Liver (tissue), 3 donors: ENCODE measurements around the gene FGFR3.

Experiments used
- HNF4A ChIP-seq, 2 donors: conservative IDR thresholded peaks; 2 replicates each; pipeline ENCODE4 v1.6.1; 2016; ENCODE audit warnings: antibody characterized with exemption in 2 of 2, mild to moderate bottlenecking in 2 of 2
- JUND ChIP-seq, 2 donors: IDR thresholded peaks; 2 replicates each; pipeline ENCODE4 v1.6.1; 2016; ENCODE audit warnings: antibody characterized with exemption in 2 of 2
- NR2F2 ChIP-seq: IDR thresholded peaks from 2 replicates; pipeline ENCODE4 v1.6.1; 2016; ENCODE audit warnings: antibody characterized with exemption
- RAD21 ChIP-seq, 2 donors: IDR thresholded peaks; 2 replicates each; pipeline ENCODE4 v1.6.1; 2016; ENCODE audit warnings: antibody characterized with exemption in 2 of 2, mild to moderate bottlenecking in 2 of 2
- RXRA ChIP-seq, 2 donors: IDR thresholded peaks; 2 replicates each; pipeline ENCODE4 v1.6.1; 2017 to 2018; ENCODE audit warnings: antibody characterized with exemption in 2 of 2, mild to moderate bottlenecking in 1 of 2
- YY1 ChIP-seq: IDR thresholded peaks from 2 replicates; pipeline ENCODE4 v1.6.1; 2016; ENCODE audit warnings: antibody characterized with exemption, mild to moderate bottlenecking
- TF ChIP-seq, protein P1 (sequence below): fragments of 150-350 bp; IDR thresholded peaks from 2 replicates; pipeline ENCODE4 v1.5.1; 2017; ENCODE audit warnings: improper control_type of control experiment, low read depth, low read length; ENCODE audit not compliant: missing input control
- TF ChIP-seq, protein P2 (sequence below): IDR thresholded peaks from 2 replicates; pipeline ENCODE4 v1.6.1; 2016; ENCODE audit warnings: antibody characterized with exemption
- TF ChIP-seq, protein P3 (sequence below): IDR thresholded peaks from 2 replicates; pipeline ENCODE4 v1.6.1; 2016; ENCODE audit warnings: antibody characterized with exemption
- TF ChIP-seq, protein P4 (sequence below): IDR thresholded peaks from 2 replicates; pipeline ENCODE4 v1.6.1; 2016; ENCODE audit warnings: antibody characterized with exemption, mild to moderate bottlenecking
- donor health status: healthy.
- donor health status: healthy.

DNA sequence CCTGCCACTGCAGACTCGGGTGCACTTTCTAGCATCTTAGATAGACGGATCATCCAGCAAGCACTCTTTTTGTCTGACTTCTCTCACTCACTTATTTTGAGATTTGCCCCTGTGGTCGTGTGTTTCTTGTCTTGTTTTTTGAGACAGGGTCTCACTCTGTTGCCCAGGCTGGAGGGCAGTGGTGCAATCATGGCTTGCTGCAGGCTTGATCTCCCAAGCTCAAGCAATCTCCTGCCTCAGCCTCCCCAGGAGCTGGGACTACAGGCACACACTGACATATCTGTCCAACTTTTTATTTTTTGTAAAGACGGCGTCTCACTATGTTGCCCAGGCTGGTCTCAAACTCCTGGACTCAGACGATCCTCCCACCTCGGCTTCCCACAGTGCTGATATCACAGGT lies 26.7 kb downstream of the FGFR3 start:
- TF ChIP-seq, protein P1, sequence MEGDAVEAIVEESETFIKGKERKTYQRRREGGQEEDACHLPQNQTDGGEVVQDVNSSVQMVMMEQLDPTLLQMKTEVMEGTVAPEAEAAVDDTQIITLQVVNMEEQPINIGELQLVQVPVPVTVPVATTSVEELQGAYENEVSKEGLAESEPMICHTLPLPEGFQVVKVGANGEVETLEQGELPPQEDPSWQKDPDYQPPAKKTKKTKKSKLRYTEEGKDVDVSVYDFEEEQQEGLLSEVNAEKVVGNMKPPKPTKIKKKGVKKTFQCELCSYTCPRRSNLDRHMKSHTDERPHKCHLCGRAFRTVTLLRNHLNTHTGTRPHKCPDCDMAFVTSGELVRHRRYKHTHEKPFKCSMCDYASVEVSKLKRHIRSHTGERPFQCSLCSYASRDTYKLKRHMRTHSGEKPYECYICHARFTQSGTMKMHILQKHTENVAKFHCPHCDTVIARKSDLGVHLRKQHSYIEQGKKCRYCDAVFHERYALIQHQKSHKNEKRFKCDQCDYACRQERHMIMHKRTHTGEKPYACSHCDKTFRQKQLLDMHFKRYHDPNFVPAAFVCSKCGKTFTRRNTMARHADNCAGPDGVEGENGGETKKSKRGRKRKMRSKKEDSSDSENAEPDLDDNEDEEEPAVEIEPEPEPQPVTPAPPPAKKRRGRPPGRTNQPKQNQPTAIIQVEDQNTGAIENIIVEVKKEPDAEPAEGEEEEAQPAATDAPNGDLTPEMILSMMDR, result no peak
- no peak for TF ChIP-seq RAD21 (IDR thresholded peaks at IDR 0.05)
- no peak for TF ChIP-seq NR2F2
- TF ChIP-seq, protein P2, sequence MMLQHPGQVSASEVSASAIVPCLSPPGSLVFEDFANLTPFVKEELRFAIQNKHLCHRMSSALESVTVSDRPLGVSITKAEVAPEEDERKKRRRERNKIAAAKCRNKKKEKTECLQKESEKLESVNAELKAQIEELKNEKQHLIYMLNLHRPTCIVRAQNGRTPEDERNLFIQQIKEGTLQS, result no peak
- no peak for TF ChIP-seq YY1
- no peak for TF ChIP-seq HNF4A (conservative IDR thresholded peaks at IDR 0.05)
- TF ChIP-seq JUND (IDR thresholded peaks at IDR 0.05), result no peak
- TF ChIP-seq, protein P3, sequence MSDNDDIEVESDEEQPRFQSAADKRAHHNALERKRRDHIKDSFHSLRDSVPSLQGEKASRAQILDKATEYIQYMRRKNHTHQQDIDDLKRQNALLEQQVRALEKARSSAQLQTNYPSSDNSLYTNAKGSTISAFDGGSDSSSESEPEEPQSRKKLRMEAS, result no peak
- TF ChIP-seq, protein P4, sequence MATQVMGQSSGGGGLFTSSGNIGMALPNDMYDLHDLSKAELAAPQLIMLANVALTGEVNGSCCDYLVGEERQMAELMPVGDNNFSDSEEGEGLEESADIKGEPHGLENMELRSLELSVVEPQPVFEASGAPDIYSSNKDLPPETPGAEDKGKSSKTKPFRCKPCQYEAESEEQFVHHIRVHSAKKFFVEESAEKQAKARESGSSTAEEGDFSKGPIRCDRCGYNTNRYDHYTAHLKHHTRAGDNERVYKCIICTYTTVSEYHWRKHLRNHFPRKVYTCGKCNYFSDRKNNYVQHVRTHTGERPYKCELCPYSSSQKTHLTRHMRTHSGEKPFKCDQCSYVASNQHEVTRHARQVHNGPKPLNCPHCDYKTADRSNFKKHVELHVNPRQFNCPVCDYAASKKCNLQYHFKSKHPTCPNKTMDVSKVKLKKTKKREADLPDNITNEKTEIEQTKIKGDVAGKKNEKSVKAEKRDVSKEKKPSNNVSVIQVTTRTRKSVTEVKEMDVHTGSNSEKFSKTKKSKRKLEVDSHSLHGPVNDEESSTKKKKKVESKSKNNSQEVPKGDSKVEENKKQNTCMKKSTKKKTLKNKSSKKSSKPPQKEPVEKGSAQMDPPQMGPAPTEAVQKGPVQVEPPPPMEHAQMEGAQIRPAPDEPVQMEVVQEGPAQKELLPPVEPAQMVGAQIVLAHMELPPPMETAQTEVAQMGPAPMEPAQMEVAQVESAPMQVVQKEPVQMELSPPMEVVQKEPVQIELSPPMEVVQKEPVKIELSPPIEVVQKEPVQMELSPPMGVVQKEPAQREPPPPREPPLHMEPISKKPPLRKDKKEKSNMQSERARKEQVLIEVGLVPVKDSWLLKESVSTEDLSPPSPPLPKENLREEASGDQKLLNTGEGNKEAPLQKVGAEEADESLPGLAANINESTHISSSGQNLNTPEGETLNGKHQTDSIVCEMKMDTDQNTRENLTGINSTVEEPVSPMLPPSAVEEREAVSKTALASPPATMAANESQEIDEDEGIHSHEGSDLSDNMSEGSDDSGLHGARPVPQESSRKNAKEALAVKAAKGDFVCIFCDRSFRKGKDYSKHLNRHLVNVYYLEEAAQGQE, result no peak
- TF ChIP-seq RXRA (IDR thresholded peaks at IDR 0.05), result no peak
